ENCODE data around the gene GHRH. TPM values are rescaled to one million over a fixed set of nuclear protein-coding genes. Genes with fewer than 3 reads are reported as not detected.

Gene GHRH
- total RNA-seq, 1 donor from 2014 or later = not detected

DNA sequence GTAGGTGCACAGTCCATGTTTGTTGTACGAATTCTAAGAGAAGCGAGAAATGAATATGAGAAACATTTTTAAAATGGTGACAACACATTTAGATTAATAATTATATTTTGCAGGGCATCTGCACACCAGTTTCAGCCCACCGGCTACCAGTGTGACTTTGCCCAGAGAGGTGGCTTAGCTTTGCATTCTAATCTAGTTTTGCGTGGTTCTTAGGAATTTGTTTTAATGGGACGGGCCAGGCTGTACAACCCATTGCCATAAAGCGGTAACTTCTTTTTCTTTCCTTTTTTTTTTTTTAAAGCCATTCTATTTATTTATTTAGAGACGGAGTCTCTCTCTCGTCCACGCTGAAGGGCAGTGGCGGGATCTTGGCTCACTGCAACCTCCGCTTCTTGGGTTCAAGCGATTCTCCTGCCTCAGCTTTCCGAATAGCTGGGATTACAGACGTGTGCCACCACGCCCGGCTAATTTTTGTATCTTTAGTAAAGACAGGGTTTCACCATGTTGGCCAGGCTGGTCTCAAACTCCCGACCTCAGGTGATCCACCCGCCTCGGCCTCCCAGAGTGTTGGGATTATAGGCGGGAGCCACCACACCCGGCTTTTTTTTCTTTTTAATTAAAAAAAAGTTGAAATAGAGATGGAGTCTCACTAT is 28.7 kb upstream of the GHRH start:
- no peak for DNase-seq

DNA sequence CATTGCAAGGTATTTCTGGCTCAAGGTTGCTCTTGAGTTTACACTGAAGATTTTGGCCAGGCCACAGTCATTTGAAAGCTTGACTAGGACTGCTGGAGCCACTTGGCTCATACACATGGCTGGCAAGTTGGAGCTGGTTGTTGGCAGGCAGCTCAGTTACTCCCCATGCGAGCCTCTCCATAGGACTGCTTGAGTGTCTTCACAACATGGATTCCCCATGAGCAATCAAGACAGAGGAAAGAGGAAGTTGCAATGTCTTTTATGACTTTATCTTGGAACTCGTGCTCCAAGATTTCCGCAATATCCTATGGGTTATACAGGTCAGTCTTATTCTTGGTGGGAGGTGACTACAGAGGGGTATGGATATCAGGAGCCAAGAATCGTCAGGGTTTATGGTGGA is 26.5 kb upstream of the GHRH start:
- no peak for DNase-seq

DNA sequence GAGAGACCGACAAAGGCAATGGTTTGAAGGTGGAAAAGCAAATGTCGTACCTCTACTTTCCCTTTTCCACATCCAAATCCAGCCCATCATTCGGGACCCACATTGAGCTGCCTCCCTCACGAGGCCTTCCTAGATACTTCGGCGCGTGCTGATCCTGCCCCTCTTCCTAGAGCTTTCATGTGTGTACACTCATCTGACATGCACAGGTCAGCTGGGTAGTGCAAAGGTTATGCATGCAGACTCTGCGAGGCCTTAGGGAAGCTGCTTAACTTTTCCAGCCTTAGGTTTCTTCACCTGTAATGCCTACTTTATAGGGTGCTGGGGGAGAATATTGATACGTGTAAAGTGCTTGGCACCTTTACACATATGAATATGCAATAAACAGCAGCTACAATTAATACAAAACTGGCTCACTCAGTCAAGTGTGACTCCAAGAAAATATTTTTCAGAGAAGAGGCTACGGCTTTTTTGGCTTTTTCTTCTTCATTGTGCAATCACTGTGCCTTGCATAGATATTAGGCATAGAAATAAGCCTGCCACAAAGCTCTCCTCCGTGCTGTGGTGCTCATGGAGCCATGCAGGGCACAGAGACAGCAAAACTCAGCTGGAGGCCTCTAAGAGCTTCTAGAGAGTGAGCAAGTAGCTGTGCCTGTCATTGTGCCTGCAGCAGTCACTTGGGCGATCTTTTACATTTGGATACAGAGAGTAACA is 24.2 kb upstream of the GHRH start:
- DNase-seq = no peak

DNA sequence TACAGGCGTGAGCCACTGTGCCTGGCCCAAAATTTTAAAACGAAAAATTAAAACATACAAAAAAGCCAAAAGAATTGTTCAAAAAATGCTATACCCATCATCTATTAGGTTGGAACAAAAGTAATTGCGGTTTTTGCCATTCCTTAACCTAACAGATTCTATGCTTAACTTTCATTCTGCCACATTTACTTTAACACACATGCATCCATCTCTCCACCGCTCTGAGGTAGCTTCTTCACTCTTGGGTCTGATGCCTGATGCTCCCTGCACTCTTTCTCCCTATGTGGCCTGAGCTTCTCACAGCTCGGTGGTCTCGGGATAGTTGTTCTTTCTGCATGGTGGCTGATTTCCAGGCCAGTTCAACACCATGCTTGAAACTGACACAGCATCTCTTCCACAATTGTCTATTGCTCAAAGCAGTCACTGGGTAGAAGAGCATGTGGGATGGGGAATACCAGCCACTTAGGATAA is 23.1 kb upstream of the GHRH start:
- no peak for DNase-seq

DNA sequence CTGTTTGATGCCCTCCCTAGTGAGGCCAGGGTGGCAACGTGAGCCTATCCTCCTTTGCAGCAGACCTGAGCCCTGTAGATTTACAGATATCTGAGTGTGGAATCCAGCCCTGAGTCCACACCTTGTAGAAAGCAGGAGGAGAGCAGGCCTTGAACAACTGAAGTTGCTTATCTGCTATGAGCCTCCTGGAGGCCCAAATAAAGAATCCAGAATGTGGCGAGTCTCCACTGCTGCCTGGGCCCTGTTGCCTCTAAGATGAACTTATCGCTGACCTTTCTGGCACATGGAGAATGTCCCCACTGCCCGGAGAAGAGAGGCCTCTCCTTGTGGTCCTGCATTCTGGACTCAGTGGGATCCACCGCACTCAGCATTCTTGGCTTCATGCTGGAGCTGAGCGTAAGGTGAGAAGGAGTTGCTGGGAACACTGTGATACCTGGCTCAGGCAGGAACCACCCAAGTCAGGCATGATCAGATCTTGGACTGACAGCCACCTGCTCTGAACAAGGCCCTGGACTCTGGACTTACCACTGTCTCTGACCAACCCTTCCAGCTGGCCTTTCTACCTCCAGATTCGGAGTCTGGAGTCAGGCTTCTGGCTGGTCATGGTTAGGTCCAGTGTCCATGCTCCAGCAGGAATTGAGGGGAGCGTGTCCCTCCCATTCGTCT is 22.0 kb upstream of the GHRH start:
- DNase-seq = no peak

DNA sequence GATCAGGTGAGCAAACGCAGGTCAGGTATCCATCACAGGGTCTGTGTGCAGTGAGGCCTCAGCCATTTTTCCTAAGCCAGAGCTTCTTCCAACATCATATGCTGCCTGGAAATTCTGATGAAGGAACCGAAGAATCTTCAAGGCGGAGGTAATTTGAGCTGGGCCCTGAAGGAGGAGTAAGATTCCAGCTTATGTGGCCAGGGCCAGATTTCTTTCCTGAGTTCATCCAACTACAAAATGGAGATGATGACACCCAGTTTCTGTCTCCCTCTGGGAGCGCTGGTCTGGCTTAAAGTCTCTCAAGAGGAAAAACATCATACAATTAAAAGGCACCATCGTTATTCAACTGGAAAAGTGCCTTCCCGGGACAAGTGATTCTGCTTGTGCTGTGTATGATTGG is 20.9 kb upstream of the GHRH start:
- no peak for DNase-seq

DNA sequence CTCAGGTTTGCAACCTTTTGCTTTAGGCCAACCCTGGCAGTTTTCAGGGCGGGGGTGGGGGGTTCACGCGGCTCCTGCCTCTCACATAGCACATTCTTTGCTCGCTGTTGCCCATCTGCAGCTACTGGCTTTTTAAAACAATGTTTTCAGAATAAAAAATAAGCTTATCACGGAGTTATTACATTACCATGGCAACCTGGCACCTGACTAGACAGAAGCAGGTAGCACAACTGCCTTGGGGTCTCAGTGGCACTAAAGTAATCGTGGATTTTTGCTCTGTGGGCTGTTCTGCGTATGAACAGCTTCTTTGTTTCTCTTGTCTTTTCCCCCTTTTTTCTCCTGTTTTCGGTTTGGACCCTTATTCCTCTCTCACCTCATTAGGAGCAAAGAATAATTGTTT is 18.8 kb upstream of the GHRH start:
- no peak for DNase-seq

DNA sequence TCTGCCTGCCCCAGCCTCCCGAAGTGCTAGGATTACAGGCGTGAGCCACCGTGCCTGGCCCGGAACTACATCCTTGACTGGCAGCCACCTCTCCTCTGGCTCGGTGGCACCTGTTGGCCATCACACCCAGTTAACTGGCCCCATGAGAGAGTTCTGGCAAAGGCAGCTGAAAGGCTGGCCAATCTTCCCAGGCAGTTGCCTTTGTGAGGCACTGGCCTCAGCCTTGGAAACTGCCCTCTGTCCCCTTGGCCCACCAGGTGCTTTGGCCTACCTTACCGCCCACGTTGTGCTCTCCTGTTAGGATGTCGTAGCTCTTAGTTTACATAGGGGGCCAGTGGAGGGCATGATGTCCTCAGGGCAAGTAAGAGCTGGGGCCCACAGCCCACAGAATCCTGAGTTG is 18.2 kb upstream of the GHRH start:
- DNase-seq = no peak

DNA sequence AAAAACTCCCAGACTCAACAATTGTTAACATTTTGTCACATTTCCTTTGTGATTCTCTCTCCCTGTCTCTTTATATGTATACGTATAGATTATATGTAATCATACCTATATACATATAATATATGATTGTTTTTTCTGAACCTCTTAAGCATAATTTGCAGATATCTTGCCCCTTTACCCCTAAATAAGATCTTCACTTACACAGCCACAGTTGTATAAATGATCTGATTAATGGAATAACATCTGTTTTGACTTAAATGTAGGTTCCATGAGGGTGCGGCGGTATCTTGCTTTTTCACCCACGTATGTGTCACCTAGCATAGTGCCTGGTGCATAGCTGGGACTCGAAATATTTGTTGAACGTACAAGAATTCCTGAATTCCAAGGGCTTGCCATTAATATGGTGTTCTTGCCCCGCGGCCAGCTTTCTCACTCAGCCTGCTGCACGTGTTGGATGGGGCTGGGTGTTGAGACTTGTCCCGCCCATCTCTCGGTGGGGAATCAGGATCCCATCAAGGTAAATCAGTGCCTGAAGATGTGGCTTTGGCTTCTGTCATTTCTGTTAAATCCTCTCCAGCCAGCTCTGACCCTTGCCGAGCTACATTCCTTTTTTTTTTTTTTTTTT is 17.5 kb upstream of the GHRH start:
- DNase-seq = no peak

DNA sequence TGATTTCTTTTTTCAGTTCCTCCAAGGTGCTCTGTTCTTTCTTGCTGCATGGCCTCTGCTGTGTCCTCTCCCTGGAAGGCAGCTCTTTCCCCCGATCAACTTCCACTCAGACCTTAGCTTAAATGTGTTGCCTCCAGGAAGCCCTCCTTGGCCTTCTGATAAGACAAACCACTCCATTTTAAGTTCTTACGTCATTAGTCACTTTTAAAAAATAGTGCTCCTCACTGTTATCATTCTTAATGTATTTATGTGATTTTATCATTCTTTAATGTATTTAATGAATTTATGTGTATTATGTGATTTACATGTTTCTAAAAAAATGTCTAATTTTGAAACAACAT is 15.6 kb upstream of the GHRH start:
- DNase-seq = no peak

DNA sequence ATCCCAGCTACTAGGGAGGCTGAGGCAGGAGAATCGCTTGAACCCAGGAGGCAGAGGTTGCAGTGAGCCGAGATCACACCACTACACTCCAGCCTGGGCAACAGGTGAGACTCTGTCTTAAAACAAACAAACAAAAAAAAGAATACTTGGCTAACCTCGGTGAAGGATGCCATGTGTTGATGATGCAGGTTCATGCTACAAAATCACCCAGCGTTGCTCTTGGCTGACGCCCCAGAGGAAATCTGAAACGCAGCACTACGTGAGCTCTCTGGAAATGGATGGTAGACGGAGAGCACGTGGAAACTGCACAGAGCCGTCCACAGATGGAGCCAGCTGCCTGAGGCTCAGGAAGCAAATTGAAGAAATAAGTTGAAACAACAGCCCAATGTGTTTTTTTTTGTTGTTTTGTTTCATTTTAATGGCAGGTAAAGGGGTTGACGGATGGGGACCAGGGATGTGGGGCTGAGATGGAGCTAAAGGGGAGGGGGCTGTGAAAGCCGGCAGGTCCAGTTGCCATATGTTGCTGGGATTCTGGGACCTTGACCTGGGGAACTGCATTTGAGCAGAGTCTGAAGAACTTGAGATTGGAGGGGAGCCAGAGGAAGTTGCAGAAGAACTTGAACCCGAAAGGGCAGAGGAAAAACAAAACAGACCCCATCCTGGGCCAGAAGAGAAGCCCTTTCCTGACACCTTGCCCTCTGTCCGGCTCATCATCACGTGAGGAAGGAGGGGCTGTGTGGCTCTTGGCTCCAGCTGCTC is 15.1 kb upstream of the GHRH start:
- no peak for DNase-seq

DNA sequence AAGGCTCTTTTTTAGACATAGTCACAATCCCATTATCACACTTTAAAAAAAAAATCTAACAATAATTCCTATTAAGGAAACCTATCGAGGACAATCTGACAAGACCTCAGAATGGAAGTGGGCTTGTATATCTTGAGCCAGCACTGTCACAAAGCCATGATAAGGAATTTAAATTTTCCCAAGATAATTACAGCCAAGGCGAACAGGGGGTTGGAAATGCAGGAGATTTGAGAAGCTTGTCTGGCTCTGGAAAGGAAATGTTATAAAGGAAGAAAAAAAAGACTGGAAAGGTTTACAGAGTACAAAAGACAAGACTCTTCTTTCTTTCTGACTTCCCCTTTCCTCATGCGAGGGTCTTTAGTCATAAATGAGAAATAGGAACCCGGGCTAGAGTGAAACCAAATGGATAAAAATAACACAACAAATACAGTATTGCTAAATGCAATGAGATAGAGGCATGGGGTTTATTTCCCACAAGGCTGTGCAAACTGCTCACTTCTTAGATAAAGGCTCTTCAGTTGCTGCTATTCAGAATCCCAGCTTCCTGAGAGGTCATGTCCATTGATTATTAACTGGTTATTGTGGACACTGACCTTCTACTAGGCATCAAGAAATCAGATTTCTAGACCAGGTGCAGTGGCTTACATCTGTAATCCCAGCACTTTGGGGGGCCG is 13.4 kb upstream of the GHRH start:
- DNase-seq = no peak

DNA sequence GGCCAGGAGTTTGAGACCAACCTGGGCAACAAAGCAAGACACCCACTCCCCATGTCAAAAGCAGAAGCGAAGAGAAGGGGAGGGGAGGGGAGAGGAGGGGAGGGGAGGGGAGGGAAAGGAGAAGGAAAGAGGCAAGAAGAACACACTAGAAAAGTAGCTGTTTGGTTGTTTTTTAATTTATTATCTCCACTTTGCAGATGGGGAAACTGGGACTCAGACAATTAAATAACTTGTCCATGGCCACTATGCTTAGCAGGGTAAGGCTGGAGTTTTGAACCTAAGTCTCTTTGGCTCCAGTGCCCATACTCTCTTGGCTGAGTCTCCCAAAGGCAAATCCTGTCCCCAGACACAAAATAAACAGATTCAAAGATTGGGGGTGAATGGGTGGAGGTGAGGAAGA is 12.4 kb upstream of the GHRH start:
- no peak for DNase-seq

DNA sequence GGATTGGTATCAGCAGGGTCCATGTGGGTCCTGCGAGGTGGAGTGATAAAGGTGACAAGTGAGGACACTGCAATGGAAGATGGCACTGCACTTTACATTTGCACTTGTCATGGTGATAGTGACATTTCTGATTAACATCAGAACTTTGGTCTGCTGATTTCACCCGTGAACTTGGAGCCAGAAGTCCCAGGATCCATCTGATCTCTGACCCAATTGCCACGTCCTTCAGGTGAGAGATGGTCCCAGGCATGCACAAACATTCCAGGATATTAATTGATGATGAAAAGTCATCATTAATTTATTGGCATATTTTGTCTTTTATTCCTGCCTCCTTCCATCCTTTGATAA is 9.8 kb upstream of the GHRH start:
- no peak for DNase-seq

DNA sequence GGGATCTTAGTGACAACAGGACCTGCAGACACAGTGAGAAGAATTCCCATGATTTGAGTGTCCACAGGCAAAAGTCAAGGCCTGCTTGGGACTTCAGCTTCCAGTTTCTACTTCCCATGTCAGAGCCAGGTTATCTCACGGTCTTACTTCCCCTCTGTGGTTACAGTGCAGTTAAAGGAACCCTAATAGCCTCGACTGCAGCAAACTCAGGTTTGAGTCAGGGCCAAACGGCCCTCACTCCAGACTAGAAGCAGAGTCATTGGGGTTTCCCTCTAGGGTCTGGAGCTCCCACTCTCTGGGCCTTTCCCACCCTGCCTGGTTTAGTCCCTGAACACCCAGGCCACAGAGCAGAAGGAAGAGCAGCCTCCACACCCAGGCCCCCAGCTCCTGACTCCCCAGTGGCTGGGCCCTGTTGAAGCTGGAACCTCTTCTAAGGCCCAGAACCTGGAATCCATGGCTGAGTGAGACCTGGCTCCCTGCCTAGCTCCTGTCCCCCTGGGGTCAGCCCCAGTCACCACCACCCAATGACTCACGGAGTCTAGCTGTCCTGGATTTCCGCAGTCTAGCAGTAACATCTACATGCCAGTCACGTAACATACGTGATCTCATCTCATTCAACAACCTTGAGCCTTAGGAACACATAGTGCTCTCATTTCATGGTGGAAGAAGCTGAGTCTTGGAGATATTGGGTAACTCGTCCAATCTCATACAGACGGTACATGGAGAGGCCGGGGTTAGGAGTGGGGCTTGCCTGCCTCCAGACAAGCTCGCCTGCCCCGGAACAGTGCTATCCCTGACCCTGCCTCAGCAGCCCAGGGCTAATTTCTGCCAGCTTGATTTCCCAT is 9.2 kb upstream of the GHRH start:
- no peak for DNase-seq

DNA sequence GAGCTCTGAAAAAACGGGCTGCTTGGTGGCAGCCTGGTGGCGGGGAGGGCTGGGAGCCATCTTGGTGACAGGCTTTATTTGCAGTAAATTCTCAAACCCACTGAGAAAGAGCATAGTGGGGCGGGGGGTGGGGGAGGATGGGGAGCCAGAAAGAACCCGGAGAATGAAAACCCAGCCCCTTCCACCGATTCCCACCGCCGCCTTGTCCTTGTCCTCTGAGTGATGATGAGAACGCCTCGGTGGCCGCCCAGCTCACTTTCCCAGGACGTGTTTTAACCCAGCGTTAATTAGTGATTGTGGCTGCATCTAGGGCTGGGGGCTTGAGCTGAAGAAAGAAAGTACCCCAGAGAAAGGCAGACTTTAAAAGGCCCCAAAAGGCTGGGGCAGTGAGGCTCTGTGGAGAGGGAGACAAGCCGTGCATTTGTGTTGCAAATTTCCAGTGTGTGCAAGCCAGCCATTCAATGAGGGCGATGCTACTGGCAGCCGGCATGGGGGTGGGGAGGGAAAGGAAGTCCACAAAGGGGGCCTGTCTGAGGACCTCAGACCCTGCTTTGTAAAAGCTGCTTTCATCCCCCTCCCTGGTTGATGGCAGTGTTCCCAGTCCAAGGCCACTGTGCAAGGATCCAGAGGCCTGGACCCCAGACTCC is 6.2 kb upstream of the GHRH start:
- DNase-seq = no peak

DNA sequence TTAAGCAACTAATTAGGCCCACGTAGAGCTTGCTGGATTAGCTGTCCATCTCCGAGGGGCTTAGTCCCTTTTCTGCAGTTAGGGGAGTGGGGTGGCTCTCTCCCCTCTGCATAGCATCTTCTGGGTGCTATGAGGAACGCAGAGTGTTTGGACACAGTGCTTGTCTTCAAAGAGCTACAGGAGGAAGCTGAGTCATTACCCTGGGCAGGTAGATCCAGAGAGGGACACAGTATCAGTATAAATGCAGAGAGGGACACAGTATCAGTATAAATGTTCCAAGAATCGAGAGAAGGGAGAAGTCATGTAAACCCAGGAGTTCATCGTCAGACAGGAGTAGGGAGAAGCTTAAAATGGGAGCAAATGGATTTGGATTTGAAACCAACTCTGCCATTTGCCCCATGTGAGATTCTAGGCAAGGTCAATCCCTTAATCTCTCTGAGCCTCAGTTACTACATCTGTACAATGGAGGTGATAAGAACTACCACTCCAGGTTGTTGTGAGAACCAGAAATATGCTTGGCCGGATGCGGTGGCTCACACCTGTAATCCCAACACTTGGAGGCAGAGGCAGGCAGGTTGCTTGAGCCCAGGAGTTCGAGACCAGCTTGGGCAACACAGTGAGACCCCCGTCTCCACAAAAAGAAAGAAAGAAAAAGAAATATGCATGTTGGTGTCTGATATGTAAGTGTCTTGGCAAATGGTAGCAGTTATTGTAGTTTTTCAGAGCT is 5.5 kb upstream of the GHRH start:
- no peak for DNase-seq

DNA sequence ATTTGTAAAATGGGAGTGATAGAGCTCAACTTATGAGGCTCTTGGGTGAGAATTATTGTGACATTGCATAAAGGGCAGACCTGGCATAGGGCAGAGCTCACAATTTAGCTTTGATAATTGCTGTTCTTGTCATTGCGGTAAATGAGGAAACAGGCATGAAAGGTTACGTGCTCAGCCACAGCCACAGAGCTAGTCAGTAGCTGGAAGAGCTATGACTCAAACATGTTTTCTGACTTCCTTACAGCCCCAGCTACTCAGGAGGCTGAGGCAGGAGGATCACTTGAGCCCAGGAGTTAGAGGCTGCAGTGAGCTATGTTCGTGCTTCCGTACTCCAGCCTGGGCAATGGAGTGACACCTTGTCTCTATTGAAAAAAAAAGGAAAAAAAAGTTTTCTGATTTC is 3.5 kb upstream of the GHRH start:
- no peak for DNase-seq

DNA sequence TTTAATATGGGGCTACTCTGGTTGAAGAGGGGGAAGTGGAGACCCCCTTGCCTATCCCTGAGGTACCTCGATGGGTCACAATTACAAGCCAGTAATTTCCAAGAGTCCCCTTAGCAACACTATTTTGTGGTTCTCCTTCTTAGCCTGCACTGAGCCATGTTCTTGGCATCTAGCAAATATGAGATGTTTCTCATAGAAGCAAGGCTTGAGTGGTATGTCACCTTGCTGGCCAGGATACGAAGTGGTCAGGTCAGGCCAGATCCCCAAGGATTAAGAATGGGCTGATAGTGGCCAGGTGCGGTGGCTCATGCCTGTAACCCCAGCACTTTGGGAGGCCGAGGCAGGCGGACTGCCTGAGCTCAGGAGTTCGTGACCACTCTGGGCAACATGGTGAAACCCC is 2.1 kb upstream of the GHRH start:
- no peak for DNase-seq

DNA sequence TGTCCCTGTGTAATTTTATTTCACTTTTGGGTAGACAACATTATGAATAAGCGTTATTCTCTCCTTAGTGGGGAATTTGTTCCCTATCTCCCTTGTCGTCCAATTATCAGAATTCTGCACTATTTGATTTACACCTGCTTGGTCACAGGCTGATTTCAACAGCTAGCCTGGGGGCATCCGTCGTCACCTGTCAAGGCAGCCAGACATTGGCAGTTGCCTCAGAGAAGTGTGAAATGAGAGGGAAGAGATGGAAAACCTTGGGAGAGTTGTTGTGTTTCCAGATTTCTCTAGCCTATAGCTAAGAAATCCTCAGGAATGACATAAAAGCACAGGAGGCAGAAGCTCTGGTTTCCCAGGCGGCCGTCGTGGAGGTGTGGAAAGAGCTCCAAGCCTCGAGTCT is 891 bp upstream of the GHRH start:
- no peak for DNase-seq

All from occipital lobe (tissue), 2 donors.